ENCODE results near the gene LAMC1.

Gene LAMC1

DNA sequence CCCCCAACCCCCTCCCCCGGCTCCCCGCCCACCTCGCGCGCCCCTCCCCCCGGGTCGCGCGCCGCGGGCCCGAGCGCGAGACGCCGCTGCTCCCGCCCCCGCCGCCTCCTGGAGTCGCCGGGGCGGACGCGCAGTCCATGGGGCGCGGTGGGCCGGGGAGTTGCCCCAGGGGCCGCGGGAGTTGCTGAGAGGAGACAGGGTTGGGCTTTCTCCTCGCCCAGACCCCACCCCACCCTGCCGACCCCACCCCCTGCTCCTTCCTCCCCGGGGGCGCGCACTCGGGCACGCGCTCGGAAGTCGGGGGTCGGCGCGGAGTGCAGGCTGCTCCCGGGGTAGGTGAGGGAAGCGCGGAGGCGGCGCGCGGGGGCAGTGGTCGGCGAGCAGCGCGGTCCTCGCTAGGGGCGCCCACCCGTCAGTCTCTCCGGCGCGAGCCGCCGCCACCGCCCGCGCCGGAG, at the start of gene LAMC1:
Gene LAMC1 (plus strand): TSS at position 275 of the 455 bp plus-strand sequence. CDS start 297 bp downstream, outside the sequence.
- peak; percentile 88 for DNase-seq

DNA sequence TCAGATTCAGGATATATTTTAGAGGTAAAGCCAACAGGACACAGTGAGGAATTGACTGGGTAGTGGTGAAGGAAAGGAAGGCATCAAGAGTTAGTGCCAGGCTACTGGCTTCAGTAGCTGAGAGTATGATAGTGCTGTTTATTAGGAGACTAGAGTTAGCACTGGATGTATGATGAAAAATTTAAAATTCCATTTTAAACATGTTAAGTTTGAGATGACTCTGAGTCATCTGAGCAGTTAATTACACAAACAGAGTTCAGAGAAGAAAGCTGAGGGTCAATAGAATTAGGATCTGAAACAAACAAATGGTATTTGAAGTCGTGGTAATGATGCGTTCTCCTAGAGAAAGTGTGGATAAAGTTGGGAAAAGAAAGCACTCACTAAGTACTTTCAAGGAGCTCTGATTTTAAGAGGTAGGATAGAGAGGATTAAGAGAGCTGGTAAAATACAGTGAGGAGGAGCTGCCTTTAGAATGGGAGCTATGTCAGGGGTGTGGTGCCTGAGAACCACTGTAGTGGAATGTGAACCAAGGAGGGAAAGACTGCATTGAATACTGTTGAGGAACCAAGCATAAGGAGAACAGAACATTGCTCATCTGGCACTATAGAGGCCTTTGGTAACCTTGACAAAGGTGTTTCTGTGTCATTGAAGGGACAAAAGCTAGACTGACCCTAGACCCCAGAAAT, 48.6 kb upstream of the LAMC1 start:
- DNase-seq, result no peak

DNA sequence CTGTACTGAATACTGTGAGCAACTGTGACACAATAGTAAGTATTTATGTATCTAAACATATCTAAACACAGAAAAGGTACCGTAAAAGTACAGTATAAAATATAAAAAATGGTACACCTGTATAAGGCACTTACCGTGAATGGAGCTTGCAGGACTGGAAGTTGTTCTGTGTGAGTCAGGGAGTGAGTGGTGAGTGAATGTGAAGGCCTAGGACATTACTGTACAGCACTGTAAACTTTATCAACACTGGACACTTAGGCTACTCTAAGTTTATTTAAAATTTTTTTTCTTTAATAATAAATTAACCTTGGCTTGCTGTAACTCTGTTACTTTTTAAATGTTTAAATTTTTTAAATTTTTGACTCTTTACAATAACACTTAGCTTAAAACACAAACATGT, 45.7 kb upstream of the LAMC1 start:
- no peak for DNase-seq

GRCh38 chr1:182978151-182978853, 44.9 kb upstream of the LAMC1 start:
- no peak for DNase-seq

- no peak for DNase-seq
Measured at GRCh38 chr1:182984138-182984537, 39.1 kb upstream of the LAMC1 start.

DNA sequence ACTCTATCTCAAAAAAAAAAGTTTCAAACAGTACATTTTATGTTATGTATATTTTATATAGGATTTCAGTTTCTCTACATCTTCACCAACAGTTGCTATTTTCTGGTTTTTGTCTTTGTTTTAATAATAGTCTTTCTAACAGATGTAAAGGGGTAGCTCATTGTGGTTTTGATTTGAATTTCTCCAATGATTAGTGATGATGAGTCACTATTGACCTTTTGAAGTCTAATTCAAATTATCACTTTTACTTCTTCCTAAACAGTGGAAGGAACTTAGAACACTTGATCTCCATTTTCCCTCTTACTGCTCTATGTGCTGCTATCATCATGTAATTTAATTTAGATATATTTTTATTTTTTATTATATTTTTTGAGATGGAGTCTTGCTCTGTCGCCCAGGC, 38.6 kb upstream of the LAMC1 start:
- no peak for DNase-seq

DNA sequence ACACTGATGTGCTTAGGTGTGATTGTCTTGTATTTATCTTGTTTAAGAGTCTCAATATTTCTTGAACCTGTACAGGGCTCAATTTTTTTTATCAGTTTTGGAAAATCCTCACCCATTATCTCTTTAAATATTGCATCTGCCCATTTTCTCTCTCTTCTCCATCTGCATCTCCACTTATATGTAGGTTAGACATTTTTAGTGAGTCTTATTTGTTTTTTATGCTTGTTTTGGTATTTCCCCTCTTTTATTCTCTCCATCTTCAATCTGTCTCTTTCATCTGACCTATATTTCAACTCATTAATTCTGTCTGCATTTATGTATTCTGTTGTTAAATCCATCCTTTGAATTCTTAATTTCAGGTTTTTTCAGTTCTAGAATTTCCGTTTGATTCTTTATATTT, 37.3 kb upstream of the LAMC1 start:
- DNase-seq, result no peak

- DNase-seq, result no peak
Measured at GRCh38 chr1:182990413-182991144, 32.6 kb upstream of the LAMC1 start.

DNA sequence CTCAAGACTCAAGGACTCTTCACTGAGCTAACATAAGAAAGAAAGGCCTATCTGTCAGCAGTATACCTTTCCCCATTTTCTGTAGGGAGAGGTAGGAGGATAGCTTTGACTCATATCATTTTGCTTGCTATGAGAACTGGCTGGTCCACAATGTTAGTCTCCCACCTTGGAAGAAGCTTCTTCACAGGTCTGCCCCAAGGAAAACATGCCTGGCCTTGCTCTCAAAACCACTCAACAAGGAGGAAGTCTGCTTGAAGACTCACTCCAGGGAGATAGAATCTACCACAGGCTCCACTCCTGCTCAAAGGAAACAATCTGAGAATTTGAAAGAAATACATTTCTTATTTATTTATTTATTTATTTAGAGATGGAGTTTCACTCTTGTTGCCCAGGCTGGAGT, 29.5 kb upstream of the LAMC1 start:
- no peak for DNase-seq

- no peak for DNase-seq
Measured at GRCh38 chr1:182995894-182996293, 27.3 kb upstream of the LAMC1 start.

DNA sequence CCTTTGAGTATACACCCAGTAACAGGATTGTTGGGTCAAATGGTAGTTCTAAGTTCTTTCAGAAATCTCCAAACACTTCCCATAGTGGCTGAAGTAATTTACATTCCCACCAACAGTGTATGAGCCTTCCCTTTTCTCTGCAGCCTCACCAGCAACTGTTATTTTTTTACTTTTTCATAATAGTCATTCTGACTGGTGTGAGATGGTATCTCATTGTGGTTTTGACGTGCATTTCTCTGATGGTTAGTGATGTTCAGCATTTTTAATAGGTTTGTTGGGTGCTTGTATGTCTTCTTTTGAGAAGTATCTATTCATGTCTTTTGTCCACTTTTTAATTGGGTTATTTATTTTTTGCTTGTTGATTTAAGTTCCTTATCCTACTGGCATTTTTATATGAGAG, 26.4 kb upstream of the LAMC1 start:
- no peak for DNase-seq

GRCh38 chr1:182998482-182998881, 24.7 kb upstream of the LAMC1 start:
- DNase-seq, result no peak

GRCh38 chr1:183000167-183000962, 22.9 kb upstream of the LAMC1 start:
- no peak for DNase-seq

DNA sequence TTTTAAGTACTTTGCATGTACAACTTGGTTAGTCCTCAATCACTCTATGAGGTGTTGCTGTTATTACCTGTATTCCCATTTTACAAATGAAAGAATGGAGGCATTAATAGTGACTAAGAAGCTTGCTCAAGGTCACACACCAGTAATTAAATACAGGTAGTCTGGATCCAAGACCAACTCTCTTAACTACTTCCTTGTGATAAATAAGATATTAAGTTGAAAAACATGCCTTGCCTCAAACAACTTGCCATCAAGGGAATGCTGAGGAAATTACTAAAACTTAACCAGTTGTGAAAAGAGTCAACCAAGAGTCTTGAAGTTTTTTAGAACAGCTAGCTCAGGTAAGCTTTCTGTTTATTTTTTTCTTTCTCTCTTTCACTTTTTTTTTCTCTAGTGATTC, 21.0 kb upstream of the LAMC1 start:
- DNase-seq, result no peak

DNA sequence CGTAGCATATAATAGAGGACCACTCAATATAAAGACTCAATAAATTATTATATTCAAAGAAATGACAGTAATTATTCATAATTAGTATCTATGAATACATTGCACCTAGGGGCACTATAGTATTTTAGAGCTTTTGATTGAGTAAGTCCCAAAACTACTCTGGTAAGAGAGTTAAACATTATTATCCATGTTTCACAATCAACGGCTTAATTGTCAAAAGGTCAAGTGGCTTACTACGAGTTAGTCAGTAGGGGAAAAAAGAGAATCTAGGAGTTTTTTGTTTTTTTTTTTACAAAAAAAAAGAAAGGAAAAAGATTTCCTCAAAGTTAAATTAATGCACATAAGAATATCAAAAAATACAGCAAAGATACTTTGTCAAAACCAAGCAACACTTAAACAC, 20.4 kb upstream of the LAMC1 start:
- DNase-seq, result no peak

- DNase-seq, result no peak
Measured at GRCh38 chr1:183003203-183003602, 20.0 kb upstream of the LAMC1 start.

DNA sequence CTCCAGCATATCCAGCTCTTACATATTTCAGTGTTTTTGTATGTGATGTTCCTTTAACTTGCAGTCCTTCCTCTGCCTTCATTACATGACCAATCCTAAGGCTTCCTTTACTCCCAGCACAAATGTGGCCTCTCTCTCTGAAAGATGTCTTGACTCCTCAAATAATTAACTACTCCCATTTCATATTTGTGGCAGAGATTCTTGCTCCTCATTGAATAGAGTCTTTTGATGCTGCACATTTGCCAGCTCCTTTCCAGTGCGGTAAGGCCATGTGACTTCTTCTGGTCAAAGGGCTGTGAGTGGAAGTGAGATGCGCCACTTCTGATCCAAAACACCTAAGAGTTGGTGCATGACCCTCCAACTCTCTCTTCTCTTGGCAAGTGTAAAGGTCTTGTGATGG, 19.1 kb upstream of the LAMC1 start:
- no peak for DNase-seq

- no peak for DNase-seq
Measured at GRCh38 chr1:183011859-183012258, 11.4 kb upstream of the LAMC1 start.

DNA sequence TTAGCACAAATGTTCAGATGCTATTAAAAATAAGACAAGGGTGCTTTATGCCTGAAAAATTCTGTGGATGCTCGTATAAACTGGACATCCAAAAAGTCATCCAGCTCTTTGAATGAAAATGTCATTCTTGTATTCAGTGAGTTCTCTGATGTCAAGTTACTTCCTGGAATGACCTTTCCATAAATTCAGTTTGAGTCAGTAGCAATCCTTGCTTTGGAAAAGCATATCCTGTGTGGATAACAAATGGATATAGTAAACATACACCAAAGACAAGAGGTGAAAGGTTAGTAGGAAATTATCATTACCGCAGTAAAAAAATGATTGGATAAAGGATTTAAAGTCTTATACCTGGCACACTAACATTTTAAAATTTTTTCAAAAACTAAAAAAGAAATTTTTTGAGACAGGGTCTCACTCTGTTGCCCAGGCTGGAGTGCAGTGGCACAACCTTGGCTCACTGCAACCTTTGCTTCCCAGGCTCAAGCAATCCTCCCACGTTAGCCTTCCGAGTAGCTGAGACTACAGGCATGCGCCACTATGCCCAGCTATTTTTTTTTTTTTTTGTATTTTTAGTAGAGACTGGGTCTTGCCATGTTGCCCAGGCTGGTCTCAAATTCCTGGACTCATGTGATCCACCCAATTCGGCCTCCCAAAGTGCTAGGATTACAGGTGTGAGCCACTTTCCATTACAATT, 10.8 kb upstream of the LAMC1 start:
- no peak for DNase-seq

- DNase-seq, result no peak
Measured at GRCh38 chr1:183019139-183019740, 4.0 kb upstream of the LAMC1 start.

DNA sequence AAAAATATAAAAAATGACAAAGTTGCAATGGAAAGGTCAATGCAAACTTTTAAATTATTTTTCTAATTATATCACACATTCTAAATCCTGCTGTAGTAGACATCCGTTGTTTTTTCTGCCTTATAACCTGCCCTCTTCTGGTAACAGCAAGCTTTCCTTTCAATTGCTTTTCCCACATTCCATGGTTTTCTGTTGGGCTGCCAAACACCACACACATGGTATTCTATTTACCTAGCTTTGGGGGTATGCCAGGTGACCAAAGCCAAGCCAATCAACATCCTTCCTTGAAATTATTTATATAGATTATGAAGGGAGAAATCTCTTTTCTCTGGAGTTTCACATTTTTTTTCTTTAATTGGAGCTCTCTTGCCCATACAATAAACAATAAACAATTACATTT, 3.4 kb upstream of the LAMC1 start:
- DNase-seq, result no peak

Measured in NCI-H1048 (cell line).